Nephron (organoid): ENCODE results near the gene KCNG2.
"Not testable (repeated sequence)": the region's sequence is repeated elsewhere in the genome, so short reads cannot be mapped to it uniquely, and the experiment has no call there.

Experiments used
- H3K27ac Mint-ChIP-seq, 3 experiments: 2 replicates each; pipeline ENCODE4 v1.8.0; 2020; ENCODE audit warnings: mixed read lengths in 3 of 3, mild to moderate bottlenecking in 2 of 3, moderate library complexity in 1 of 3
- H3K27me3 Mint-ChIP-seq: 2 replicates; pipeline ENCODE4 v1.8.0; 2021; ENCODE audit warnings: low read depth, mild to moderate bottlenecking, moderate library complexity, mixed read lengths
- H3K36me3 Mint-ChIP-seq: 2 replicates; pipeline ENCODE4 v1.8.0; 2020; ENCODE audit warnings: low read depth, mixed read lengths
- H3K4me1 Mint-ChIP-seq: 2 replicates; pipeline ENCODE4 v1.8.0; 2020; ENCODE audit warnings: mixed read lengths
- H3K4me3 Mint-ChIP-seq, 3 experiments: 2 replicates each; pipeline ENCODE4 v1.8.0; 2020; ENCODE audit warnings: mild to moderate bottlenecking in 3 of 3, mixed read lengths in 3 of 3, moderate library complexity in 2 of 3
- H3K9me3 Mint-ChIP-seq: 2 replicates; pipeline ENCODE4 v1.8.0; 2020; ENCODE audit warnings: mixed read lengths
- TF ChIP-seq, protein P1 (sequence below), 3 experiments: fragments of 200-600 bp; sonication (generic); IDR thresholded peaks; one replicate each; pipeline ENCODE4 v1.5.0; 2021; ENCODE audit warnings: antibody characterized with exemption in 3 of 3; ENCODE audit not compliant: unreplicated experiment in 3 of 3

Gene KCNG2, protein sequence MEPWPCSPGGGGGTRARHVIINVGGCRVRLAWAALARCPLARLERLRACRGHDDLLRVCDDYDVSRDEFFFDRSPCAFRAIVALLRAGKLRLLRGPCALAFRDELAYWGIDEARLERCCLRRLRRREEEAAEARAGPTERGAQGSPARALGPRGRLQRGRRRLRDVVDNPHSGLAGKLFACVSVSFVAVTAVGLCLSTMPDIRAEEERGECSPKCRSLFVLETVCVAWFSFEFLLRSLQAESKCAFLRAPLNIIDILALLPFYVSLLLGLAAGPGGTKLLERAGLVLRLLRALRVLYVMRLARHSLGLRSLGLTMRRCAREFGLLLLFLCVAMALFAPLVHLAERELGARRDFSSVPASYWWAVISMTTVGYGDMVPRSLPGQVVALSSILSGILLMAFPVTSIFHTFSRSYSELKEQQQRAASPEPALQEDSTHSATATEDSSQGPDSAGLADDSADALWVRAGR

DNA sequence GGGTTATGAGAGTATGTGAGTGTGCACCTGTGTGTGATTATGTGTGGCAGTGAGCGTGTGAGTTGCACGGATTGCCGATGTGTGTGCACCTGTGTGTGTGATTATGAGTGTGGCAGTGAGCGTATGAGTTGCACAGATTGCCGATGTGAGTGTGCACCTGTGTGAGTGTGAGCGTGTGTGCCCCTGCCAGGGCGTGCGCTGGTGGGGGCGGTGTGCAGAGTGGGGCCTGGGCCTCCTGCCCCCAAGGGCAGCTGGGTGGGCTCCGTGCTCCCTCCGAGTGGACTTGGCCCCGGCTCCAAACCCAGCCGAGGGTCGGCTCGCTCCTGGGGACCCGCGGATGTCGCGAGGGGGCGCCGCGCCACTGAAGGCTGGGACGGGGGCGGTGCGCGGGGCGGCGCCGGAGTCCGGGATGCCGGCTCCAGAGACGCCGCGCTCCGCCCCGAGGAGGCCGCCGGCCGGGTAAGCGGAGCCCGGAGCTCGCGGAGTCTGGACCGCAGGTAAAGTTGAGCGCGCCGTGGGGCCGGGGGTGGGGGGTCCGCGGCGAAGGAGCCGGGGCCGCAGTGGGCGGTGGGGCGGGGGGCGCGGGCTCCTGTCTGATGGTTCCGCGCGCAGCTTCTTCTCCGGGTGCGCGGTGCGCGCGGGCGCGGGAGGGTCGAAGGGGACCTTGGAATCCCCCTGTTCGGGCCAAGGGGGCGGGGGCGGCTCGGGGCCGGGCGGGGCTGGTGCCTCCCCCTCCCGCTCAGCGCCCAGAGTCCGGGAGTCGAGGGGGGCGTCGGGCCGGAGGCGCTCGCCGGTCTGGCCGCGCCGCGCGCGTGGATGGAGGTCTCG, at the start of gene KCNG2:
KCNG2 (plus strand) TSS at position 421 of the 828 bp plus-strand sequence. CDS start 65,730 bp downstream, outside the sequence.
- TF ChIP-seq, protein P1, sequence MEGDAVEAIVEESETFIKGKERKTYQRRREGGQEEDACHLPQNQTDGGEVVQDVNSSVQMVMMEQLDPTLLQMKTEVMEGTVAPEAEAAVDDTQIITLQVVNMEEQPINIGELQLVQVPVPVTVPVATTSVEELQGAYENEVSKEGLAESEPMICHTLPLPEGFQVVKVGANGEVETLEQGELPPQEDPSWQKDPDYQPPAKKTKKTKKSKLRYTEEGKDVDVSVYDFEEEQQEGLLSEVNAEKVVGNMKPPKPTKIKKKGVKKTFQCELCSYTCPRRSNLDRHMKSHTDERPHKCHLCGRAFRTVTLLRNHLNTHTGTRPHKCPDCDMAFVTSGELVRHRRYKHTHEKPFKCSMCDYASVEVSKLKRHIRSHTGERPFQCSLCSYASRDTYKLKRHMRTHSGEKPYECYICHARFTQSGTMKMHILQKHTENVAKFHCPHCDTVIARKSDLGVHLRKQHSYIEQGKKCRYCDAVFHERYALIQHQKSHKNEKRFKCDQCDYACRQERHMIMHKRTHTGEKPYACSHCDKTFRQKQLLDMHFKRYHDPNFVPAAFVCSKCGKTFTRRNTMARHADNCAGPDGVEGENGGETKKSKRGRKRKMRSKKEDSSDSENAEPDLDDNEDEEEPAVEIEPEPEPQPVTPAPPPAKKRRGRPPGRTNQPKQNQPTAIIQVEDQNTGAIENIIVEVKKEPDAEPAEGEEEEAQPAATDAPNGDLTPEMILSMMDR (IDR thresholded peaks at IDR 0.05; ENCODE audit: unreplicated experiment in 3 of 3), result peak; percentile 28 to 44 (median 31)
- Mint-ChIP-seq H3K9me3 (no peaks in the 10 kb centered on the region), H3K4me3 (peak within 1 kb of the TSS; percentile 78 to 90 (median 90)), H3K27me3 (peaks cover 80% of the 10 kb centered on the region), H3K4me1 (peaks cover 38% of the 10 kb centered on the region), H3K36me3 (no peaks in the 10 kb centered on the region), H3K27ac (no peak within 1 kb of the TSS)

DNA sequence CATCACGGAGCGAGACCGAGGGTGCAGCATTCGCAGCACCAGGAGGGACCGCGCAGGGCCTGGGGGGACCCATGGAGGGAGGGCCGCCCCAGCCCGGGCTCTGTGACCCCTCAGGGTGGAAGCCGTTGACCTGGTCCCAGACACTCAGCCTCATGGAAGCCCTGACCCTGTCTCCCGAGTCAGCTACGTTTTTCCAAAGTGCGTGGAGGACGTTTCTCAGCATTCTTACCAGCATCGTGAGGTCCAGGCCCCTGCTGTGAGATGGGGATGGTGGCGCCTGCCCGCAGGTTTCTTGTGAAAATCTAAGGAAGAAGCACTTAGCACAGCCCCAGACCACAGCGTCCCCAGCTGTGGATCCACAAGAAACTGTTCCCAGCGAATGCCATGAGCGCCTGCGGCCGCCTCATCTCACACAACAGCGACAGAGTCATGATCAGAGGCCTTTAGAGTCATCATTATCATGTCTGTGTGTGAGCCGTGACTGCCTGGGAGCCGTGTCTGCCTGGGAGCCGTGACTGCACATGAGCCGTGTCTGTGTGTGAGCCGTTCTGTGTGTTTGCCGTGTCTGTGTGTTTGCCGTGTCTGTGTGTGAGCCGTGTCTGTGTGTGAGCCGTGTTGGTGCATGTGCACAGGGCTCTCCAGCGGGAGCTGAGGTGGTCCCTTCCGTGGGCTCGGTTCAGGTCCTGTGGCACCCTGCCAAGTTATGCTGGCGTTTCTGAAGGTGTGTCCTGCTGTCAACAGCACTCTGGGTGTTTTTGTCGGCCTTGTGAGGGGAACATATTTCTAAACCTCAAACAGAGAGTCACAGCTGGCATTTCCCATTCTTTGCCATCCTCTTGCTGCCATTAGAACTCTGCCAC, 49.2 kb upstream of the KCNG2 start:
- no peak overlapping the region for H3K27ac Mint-ChIP-seq
- H3K27me3 Mint-ChIP-seq, result no peaks in the 10 kb centered on the region
- no peak overlapping the region for H3K4me3 Mint-ChIP-seq
- peaks cover 11% of the 10 kb centered on the region for H3K4me1 Mint-ChIP-seq
- TF ChIP-seq, protein P1 (IDR thresholded peaks at IDR 0.05; ENCODE audit: unreplicated experiment in 3 of 3), result no peak
- H3K36me3 Mint-ChIP-seq, result peaks cover 20% of the 10 kb centered on the region
- no peaks in the 10 kb centered on the region for H3K9me3 Mint-ChIP-seq

DNA sequence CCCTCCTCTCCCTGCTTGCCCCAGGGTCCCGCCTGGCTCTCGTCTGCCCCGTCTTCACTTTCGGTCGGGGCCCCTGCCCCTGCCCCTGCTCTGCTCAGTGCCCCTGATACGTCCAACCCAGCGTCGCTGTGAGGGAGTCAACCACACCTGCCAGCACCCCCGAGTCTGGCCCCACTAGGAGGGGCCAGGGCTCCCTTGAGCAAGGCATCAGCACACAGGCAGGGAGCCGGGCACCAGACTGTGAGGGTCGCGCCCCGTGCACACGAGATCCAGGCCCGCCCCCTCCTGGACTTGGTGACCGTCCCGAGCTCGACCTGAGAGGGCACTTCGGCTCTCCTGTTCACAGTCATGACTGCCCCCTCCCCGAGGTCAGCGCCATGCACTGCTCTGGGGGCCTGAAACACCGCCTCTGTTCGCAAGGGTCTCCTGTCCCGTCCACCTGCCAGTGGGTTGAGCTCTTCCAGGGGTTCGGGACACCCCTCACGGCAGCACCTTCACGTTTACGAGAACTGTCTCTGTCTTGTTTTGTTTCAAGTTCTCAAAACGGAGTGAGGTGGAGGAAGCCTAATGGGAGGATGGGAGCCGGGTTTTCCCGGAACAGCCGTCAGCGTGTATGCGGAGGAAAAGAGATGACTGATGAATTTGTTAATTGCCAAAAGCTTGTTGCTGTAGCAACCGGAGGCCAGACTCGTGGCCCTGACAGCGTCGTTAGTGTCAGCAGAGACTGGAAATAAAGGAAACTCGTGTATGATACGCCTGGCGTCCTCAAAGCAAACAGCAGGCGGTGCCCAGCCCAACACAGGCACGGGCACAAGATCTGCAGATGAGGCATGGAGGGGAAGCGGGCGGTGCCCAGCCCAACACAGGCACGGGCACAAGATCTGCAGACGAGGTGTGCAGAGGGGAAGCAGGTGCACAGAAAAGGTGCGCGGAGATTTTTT, 48.2 kb upstream of the KCNG2 start:
- Mint-ChIP-seq H3K27ac (no peak overlapping the region), H3K9me3 (no peaks in the 10 kb centered on the region), H3K4me3 (no peak overlapping the region), H3K4me1 (peaks cover 11% of the 10 kb centered on the region), H3K36me3 (peaks cover 14% of the 10 kb centered on the region), H3K27me3 (no peaks in the 10 kb centered on the region)
- TF ChIP-seq, protein P1 (IDR thresholded peaks at IDR 0.05; ENCODE audit: unreplicated experiment in 3 of 3), result no peak

DNA sequence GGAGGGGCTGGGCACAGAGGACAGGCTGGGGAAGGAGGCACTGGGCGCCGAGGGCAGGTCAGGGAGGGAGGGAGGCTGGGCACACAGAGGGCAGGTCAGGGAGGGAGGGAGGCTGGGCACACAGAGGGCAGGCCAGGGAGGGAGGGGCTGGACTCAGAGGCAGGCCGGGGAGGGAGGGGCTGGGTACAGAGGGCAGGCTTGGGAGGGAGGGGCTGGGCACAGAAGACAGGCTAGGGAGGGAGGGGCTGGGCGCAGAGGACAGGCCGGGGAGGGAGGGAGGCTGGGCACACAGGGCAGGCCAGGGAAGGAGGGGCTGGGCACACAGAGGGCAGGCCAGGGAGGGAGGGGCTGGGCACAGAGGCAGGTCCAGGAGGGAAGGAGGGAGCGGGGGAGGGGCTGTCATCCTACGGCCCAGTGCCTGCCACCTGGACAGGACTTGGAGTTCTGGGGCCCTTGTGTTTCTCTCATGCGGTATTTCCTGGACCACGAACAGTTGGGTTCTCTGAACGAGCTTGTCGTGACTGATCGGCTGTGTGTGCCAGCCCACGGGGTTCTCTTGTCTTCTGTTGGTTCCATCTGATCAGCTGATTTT, 46.7 kb upstream of the KCNG2 start:
- Mint-ChIP-seq H3K4me1 (peaks cover 11% of the 10 kb centered on the region), H3K27me3 (no peaks in the 10 kb centered on the region), H3K4me3 (no peak overlapping the region), H3K36me3 (peaks cover 18% of the 10 kb centered on the region), H3K9me3 (no peaks in the 10 kb centered on the region), H3K27ac (no peak overlapping the region)
- TF ChIP-seq, protein P1 (IDR thresholded peaks at IDR 0.05; ENCODE audit: unreplicated experiment in 3 of 3), result no peak

DNA sequence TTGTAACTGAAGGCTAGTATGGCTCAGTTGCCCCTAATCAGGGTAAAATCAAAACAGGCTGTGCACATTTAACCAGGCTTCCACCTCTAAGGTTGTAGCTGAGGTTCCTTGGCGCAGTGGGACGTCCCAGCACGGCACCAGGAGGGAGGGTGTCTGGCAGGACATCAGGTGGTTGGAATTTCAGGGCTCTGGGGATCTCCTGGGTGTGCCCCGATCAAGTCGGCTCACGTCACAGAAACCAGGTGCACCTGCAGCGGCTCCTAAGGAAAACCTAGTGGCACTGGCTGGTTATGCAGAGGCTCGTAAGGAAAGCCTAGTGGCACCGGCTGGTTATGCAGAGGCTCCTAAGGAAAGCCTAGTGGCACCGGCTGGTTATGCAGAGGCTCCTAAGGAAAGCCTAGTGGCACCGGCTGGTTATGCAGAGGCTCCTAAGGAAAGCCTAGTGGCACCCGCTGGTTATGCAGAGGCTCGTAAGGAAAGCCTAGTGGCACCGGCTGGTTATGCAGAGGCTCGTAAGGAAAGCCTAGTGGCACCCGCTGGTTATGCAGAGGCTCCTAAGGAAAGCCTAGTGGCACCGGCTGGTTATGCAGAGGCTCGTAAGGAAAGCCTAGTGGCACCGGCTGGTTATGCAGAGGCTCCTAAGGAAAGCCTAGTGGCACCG, 45.7 kb upstream of the KCNG2 start:
- H3K27ac Mint-ChIP-seq, H3K9me3 Mint-ChIP-seq, H3K27me3 Mint-ChIP-seq, H3K4me3 Mint-ChIP-seq: not testable (repeated sequence)
- Mint-ChIP-seq H3K4me1 (peaks cover 11% of the 10 kb centered on the region), H3K36me3 (peaks cover 22% of the 10 kb centered on the region)

DNA sequence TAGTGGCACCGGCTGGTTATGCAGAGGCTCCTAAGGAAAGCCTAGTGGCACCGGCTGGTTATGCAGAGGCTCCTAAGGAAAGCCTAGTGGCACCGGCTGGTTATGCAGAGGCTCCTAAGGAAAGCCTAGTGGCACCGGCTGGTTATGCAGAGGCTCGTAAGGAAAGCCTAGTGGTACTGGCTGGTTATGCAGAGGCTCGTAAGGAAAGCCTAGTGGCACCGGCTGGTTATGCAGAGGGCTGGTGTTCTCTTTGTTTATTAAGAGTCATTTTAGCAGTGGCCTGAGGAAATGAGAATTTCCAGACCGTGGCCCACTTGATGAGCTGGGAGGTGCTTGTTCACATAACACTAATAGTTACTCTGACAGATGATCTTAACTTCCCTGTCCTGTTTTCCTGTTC, 44.8 kb upstream of the KCNG2 start:
- Mint-ChIP-seq H3K36me3 (peaks cover 28% of the 10 kb centered on the region), H3K4me1 (peaks cover 11% of the 10 kb centered on the region)
- not testable (repeated sequence) for H3K9me3 Mint-ChIP-seq, H3K27me3 Mint-ChIP-seq, H3K27ac Mint-ChIP-seq, H3K4me3 Mint-ChIP-seq
